Endothelial cell of umbilical vein (primary cell): ENCODE measurements around the gene B4GALNT1. TPM values are rescaled to one million over a fixed set of nuclear protein-coding genes. Genes with fewer than 3 reads are reported as not detected.
"Not testable (repeated sequence)": the region's sequence is repeated elsewhere in the genome, so short reads cannot be mapped to it uniquely, and the experiment has no call there.

Experiments
- BruUV-seq: library from RNA; stranded (reverse); fragments of 400-500 nt; replicated peaks from 2 replicates; lab custom pipeline; 2021; lab: Mats Ljungman, UMichigan
- CTCF ChIA-PET: fragments of 300-600, 350-600 bp; sonication (Branson Sonifier 250); formaldehyde crosslinking; loops from one replicate; lab custom pipeline; 2021; ENCODE audit warnings: antibody characterized with exemption, inconsistent platforms; lab: Charles Lee
- POLR2A ChIA-PET: fragments of 300-600, 350-600 bp; sonication (Branson Sonifier 250); formaldehyde crosslinking; loops from one replicate; lab custom pipeline; 2021; ENCODE audit warnings: antibody characterized with exemption, inconsistent platforms; lab: Charles Lee
- DNase-seq: peaks from one replicate; pipeline ENCODE4 v3.0.0-alpha.2; 2011; ENCODE audit warnings: low read depth, low spot score
- FAIRE-seq: peaks from 2 replicates; lab custom pipeline; 2011; peaks lifted over from hg19 to GRCh38; lab: Jason Lieb, UNC
- H2AFZ ChIP-seq: 2 replicates; pipeline ENCODE4 v1.6.0; 2012; ENCODE audit warnings: low read depth, low read length, control low read depth, inconsistent platforms
- H3K27ac ChIP-seq: 2 replicates; pipeline ENCODE4 v1.5.1; 2011; ENCODE audit warnings: low read depth, mild to moderate bottlenecking, control low read depth, low read length, moderate library complexity; ENCODE audit not compliant: insufficient read depth
- H3K27me3 ChIP-seq, 2 experiments: 2 replicates each; pipeline versions ENCODE4 v1.6.0 to v1.6.1; 2011; ENCODE audit warnings: low read length in 2 of 2, mixed read lengths in 1 of 2; ENCODE audit not compliant: control insufficient read depth in 2 of 2, insufficient read depth in 2 of 2
- H3K36me3 ChIP-seq, 2 experiments: 2 replicates in 1 of 2; 3 replicates in 1 of 2; pipeline ENCODE4 v1.5.1; 2011; ENCODE audit warnings: low read length in 2 of 2, mild to moderate bottlenecking in 1 of 2, moderate library complexity in 1 of 2; ENCODE audit not compliant: control insufficient read depth in 2 of 2, insufficient read depth in 2 of 2; ENCODE audit errors: extremely low read depth in 1 of 2
- H3K4me1 ChIP-seq: 3 replicates; pipeline ENCODE4 v1.5.1; 2011; ENCODE audit warnings: mild to moderate bottlenecking, low read length; ENCODE audit not compliant: control insufficient read depth, insufficient read depth; ENCODE audit errors: extremely low read depth
- H3K4me2 ChIP-seq: 2 replicates; pipeline ENCODE4 v1.6.1; 2011; ENCODE audit warnings: low read length, control low read depth, mixed read lengths; ENCODE audit not compliant: insufficient read depth
- H3K4me3 ChIP-seq, 3 experiments: fragments of 200-600 bp in 1 of 3; sonication (generic), shearing (Covaris generic) in 1 of 3; replicated peaks in 1 of 3; 2 replicates each; pipeline ENCODE4 v1.5.1; 2011 to 2016; ENCODE audit warnings: control low read depth in 3 of 3, low read length in 3 of 3, mild to moderate bottlenecking in 2 of 3, inconsistent platforms in 1 of 3, low read depth in 1 of 3, moderate library complexity in 1 of 3; ENCODE audit not compliant: insufficient read depth in 1 of 3
- H3K79me2 ChIP-seq: 2 replicates; pipeline ENCODE4 v1.6.0; 2012; ENCODE audit warnings: low read length, inconsistent platforms; ENCODE audit not compliant: control insufficient read depth, insufficient read depth
- H3K9ac ChIP-seq: replicated peaks from 2 replicates; pipeline ENCODE3; 2011; ENCODE audit warnings: low read length, control low read depth; ENCODE audit not compliant: insufficient read depth; ENCODE audit errors: extremely low read depth
- H3K9me1 ChIP-seq: replicated peaks from 3 replicates; pipeline ENCODE4 v1.6.0; 2011; ENCODE audit warnings: mild to moderate bottlenecking, low read length; ENCODE audit not compliant: control insufficient read depth, insufficient read depth; ENCODE audit errors: extremely low read depth
- H3K9me3 ChIP-seq: replicated peaks from 2 replicates; pipeline ENCODE4 v1.5.1; 2012; ENCODE audit warnings: low read length, inconsistent platforms; ENCODE audit not compliant: control insufficient read depth, insufficient read depth
- H4K20me1 ChIP-seq: replicated peaks from 2 replicates; pipeline ENCODE3; 2011; ENCODE audit warnings: mild to moderate bottlenecking, low read length; ENCODE audit not compliant: control insufficient read depth, insufficient read depth; ENCODE audit errors: extremely low read depth
- JUN ChIP-seq: IDR thresholded peaks from 2 replicates; pipeline ENCODE4 v1.6.1; 2011; ENCODE audit warnings: borderline replicate concordance, low read depth; ENCODE audit not compliant: insufficient read length, insufficient read depth
- MYC ChIP-seq: IDR thresholded peaks from one replicate; pipeline ENCODE4 v1.6.1; 2011; ENCODE audit warnings: mild to moderate bottlenecking, low read depth, low read length
- POLR2A ChIP-seq: IDR thresholded peaks from 2 replicates; pipeline ENCODE4 v1.6.1; 2012; ENCODE audit warnings: low read depth, mild to moderate bottlenecking, control low read depth, low read length
- dilution Hi-C: fragments of 300-500 bp; cut with MboI; formaldehyde crosslinking; loops from one replicate; pipeline ENCODE4 v1.15.0; 2019; ENCODE audit warnings: low sequenced_read_pairs; ENCODE audit not compliant: extremely low pct_ligation_motif_present
- intact Hi-C: fragments of 100-400 bp; cut with micrococcal nuclease; formaldehyde crosslinking; loops from one replicate; pipeline ENCODE4 v1.10.0; 2022
- polyA plus RNA-seq, 4 experiments: library from polyadenylated mRNA; depleted of rRNA in 3 of 4; stranded (reverse) in 3 of 4; unstranded in 1 of 4; fragments of >200 nt; gene quantifications; 2 replicates each; pipeline versions ENCODE4 v1.2.1 to v1.2.3, GENCODE V29; 2011 to 2012; ENCODE audit warnings: missing spikeins in 1 of 4
- total RNA-seq: library from RNA; stranded (reverse); gene quantifications from 2 replicates; pipeline ENCODE4 v1.2.3, GENCODE V29; 2021
- TF ChIP-seq, protein P1 (sequence below), 2 donors: IDR thresholded peaks; 1 replicate in 1 of 2; 2 replicates in 1 of 2; pipeline ENCODE4 v1.5.1; 2011; ENCODE audit warnings: low read length in 2 of 2, mild to moderate bottlenecking in 2 of 2, moderate library complexity in 2 of 2, control low read depth in 1 of 2, inconsistent platforms in 1 of 2, low read depth in 1 of 2; ENCODE audit not compliant: insufficient read depth in 1 of 2; ENCODE audit errors: extremely low read depth in 1 of 2

The B4GALNT1 gene
- total and polyA plus RNA-seq, 2 donors (not counting 3 experiments of a cell fraction or from before 2014, with no cell fraction given), result 0.33 to 0.35 TPM

DNA sequence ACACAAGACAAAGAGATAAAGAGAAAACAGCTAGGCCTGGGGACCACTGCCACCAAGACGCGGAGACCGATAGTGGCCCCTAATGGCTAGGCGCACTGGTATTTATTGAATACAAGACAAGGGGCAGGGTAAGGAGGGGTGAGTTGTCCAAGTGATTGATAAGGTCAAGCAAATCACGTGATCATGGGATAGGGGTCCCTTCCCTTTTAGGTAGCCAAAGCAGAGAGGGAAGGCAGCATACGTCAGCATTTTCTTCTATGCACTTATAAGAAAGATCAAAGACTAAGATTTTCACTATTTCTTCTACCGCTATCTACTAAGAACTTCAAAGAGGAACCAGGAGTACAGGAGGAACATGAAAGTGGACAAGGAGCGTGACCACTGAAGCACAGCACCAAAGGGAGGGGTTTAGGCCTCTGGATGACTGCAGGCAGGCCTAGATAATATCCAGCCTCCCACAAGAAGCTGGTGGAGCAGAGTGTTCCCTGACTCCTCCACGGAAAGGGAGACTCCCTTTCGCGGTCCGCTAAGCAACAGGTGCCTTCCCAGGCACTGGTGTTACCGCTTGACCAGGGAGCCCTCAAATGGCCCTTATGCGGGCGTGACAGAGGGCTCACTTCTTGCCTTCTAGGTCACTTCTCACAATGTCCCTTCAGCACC lies 43.9 kb downstream of the B4GALNT1 start:
- H3K36me3 ChIP-seq, H3K4me2 ChIP-seq, H3K9ac ChIP-seq, H2AFZ ChIP-seq, H3K79me2 ChIP-seq, FAIRE-seq, H3K9me1 ChIP-seq, H3K27ac ChIP-seq, intact Hi-C loops, H3K4me3 ChIP-seq, POLR2A ChIA-PET, BruUV-seq, DNase-seq, CTCF ChIA-PET, H3K9me3 ChIP-seq, H3K4me1 ChIP-seq, dilution Hi-C loops, H4K20me1 ChIP-seq: not testable (repeated sequence)
- peaks cover 18 to 25% of the 10 kb centered on the region in 2 experiments for H3K27me3 ChIP-seq

DNA sequence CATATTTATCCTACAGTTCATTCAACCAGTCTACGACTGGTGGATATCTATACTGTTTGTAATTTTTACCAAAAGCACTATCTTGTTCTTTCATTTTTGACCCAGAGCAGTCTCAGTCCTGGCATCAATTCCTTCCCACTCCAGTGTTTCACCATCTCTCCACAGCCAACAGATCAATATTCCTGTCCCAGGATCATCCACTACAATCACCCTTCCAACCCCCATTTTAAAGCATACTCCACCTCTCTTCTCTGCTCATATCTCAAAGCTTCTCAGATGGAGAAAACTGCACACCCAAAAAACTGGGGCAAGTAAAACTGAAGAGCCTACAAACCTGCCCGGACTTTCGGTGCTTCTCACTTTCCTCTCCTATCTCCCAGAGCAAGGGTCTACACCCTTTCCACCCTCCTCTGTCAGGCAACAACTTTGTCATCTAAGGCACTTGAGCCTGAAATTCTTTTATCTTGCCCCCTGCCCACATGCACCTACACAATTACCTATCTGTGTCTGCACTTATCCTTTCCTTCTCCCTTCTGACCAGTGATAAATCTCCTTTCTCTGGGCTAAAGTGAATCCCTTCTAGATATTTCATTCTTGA lies 46.1 kb downstream of the B4GALNT1 start:
- Histone ChIP-seq H2AFZ (no peak overlapping the region), H3K4me1 (peaks cover 5% of the 10 kb centered on the region), H3K4me2 (no peak overlapping the region), H3K9me1 (no peaks in the 10 kb centered on the region), H3K27ac (no peak overlapping the region), H4K20me1 (no peaks in the 10 kb centered on the region), H3K9me3 (no peaks in the 10 kb centered on the region), H3K79me2 (no peaks in the 10 kb centered on the region), H3K9ac (no peak overlapping the region), H3K4me3 (no peak overlapping the region), H3K27me3 (peaks cover 18 to 25% of the 10 kb centered on the region in 2 experiments), H3K36me3 (no peaks in the 10 kb centered on the region)
- POLR2A ChIA-PET, result no interaction called here
- DNase-seq (no peak), FAIRE-seq (no peak)
- dilution Hi-C loops (no loop called here), intact Hi-C loops (no loop called here)
- CTCF ChIA-PET, result no interaction called here
- no TSS peak for BruUV-seq
- TF ChIP-seq POLR2A (no peak), MYC (no peak), JUN (no peak)
- TF ChIP-seq, protein P1, sequence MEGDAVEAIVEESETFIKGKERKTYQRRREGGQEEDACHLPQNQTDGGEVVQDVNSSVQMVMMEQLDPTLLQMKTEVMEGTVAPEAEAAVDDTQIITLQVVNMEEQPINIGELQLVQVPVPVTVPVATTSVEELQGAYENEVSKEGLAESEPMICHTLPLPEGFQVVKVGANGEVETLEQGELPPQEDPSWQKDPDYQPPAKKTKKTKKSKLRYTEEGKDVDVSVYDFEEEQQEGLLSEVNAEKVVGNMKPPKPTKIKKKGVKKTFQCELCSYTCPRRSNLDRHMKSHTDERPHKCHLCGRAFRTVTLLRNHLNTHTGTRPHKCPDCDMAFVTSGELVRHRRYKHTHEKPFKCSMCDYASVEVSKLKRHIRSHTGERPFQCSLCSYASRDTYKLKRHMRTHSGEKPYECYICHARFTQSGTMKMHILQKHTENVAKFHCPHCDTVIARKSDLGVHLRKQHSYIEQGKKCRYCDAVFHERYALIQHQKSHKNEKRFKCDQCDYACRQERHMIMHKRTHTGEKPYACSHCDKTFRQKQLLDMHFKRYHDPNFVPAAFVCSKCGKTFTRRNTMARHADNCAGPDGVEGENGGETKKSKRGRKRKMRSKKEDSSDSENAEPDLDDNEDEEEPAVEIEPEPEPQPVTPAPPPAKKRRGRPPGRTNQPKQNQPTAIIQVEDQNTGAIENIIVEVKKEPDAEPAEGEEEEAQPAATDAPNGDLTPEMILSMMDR (IDR thresholded peaks at IDR 0.05; ENCODE audit: extremely low read depth in 1 of 2, insufficient read depth in 1 of 2, low read depth in 1 of 2, low read length in 2 of 2), result no peak
